Measurements from ENCODE around the gene NDUFAF2. TPM values are rescaled to one million over a fixed set of nuclear protein-coding genes. Genes with fewer than 3 reads are reported as not detected.

Gene NDUFAF2
- total and polyA plus RNA-seq, 2 of the 8 experiments (the other 6 are each of a cell fraction or from before 2014, with no cell fraction given): 10.7 to 46.5 TPM

DNA sequence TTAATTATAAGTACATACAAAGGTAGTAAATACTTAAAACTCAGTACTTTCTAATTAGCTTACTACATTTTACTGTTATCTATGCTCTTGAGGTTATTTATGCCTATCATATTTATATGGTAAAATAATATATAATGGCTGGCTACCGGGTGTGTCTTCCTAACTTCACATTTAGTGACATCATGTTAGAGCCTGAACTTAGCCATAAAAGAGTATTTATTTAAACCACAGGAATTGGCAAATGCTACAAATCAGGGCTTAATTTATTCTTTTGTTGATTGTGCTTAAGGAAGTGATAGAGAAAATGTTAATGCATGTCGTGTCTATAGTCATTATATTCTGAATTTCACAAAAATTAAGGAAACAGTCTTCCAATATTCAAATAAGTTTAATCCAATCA is 73.1 kb downstream of the NDUFAF2 start (continued):
- TF ChIP-seq, protein P1, sequence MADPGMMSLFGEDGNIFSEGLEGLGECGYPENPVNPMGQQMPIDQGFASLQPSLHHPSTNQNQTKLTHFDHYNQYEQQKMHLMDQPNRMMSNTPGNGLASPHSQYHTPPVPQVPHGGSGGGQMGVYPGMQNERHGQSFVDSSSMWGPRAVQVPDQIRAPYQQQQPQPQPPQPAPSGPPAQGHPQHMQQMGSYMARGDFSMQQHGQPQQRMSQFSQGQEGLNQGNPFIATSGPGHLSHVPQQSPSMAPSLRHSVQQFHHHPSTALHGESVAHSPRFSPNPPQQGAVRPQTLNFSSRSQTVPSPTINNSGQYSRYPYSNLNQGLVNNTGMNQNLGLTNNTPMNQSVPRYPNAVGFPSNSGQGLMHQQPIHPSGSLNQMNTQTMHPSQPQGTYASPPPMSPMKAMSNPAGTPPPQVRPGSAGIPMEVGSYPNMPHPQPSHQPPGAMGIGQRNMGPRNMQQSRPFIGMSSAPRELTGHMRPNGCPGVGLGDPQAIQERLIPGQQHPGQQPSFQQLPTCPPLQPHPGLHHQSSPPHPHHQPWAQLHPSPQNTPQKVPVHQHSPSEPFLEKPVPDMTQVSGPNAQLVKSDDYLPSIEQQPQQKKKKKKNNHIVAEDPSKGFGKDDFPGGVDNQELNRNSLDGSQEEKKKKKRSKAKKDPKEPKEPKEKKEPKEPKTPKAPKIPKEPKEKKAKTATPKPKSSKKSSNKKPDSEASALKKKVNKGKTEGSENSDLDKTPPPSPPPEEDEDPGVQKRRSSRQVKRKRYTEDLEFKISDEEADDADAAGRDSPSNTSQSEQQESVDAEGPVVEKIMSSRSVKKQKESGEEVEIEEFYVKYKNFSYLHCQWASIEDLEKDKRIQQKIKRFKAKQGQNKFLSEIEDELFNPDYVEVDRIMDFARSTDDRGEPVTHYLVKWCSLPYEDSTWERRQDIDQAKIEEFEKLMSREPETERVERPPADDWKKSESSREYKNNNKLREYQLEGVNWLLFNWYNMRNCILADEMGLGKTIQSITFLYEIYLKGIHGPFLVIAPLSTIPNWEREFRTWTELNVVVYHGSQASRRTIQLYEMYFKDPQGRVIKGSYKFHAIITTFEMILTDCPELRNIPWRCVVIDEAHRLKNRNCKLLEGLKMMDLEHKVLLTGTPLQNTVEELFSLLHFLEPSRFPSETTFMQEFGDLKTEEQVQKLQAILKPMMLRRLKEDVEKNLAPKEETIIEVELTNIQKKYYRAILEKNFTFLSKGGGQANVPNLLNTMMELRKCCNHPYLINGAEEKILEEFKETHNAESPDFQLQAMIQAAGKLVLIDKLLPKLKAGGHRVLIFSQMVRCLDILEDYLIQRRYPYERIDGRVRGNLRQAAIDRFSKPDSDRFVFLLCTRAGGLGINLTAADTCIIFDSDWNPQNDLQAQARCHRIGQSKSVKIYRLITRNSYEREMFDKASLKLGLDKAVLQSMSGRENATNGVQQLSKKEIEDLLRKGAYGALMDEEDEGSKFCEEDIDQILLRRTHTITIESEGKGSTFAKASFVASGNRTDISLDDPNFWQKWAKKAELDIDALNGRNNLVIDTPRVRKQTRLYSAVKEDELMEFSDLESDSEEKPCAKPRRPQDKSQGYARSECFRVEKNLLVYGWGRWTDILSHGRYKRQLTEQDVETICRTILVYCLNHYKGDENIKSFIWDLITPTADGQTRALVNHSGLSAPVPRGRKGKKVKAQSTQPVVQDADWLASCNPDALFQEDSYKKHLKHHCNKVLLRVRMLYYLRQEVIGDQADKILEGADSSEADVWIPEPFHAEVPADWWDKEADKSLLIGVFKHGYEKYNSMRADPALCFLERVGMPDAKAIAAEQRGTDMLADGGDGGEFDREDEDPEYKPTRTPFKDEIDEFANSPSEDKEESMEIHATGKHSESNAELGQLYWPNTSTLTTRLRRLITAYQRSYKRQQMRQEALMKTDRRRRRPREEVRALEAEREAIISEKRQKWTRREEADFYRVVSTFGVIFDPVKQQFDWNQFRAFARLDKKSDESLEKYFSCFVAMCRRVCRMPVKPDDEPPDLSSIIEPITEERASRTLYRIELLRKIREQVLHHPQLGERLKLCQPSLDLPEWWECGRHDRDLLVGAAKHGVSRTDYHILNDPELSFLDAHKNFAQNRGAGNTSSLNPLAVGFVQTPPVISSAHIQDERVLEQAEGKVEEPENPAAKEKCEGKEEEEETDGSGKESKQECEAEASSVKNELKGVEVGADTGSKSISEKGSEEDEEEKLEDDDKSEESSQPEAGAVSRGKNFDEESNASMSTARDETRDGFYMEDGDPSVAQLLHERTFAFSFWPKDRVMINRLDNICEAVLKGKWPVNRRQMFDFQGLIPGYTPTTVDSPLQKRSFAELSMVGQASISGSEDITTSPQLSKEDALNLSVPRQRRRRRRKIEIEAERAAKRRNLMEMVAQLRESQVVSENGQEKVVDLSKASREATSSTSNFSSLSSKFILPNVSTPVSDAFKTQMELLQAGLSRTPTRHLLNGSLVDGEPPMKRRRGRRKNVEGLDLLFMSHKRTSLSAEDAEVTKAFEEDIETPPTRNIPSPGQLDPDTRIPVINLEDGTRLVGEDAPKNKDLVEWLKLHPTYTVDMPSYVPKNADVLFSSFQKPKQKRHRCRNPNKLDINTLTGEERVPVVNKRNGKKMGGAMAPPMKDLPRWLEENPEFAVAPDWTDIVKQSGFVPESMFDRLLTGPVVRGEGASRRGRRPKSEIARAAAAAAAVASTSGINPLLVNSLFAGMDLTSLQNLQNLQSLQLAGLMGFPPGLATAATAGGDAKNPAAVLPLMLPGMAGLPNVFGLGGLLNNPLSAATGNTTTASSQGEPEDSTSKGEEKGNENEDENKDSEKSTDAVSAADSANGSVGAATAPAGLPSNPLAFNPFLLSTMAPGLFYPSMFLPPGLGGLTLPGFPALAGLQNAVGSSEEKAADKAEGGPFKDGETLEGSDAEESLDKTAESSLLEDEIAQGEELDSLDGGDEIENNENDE (IDR thresholded peaks at IDR 0.05; ENCODE audit: insufficient replicate concordance, low read length): no peak
- no peak for TF ChIP-seq NANOG (IDR thresholded peaks at IDR 0.05; ENCODE audit: insufficient read depth, low read depth, low read length, poor library complexity, severe bottlenecking)
- TF ChIP-seq, protein P2, sequence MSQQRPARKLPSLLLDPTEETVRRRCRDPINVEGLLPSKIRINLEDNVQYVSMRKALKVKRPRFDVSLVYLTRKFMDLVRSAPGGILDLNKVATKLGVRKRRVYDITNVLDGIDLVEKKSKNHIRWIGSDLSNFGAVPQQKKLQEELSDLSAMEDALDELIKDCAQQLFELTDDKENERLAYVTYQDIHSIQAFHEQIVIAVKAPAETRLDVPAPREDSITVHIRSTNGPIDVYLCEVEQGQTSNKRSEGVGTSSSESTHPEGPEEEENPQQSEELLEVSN (IDR thresholded peaks at IDR 0.05): no peak
- no peak for TF ChIP-seq HDAC6 (IDR thresholded peaks at IDR 0.05; ENCODE audit: low read depth, low read length)
- TF ChIP-seq MAX (IDR thresholded peaks at IDR 0.05): no peak
- no peak for TF ChIP-seq POLR2AphosphoS5 (IDR thresholded peaks at IDR 0.05; ENCODE audit: low read depth, low read length)
